HG03378 (cell line): Measurements from ENCODE around the gene SCTR.
"Not testable (repeated sequence)": the region's sequence is repeated elsewhere in the genome, so short reads cannot be mapped to it uniquely, and the experiment has no call there.

Experiments used
- ATAC-seq: cut with Tn5 transposase; IDR thresholded peaks from one replicate; pipeline ENCODE4 v1.9.1; 2021; ENCODE audit warnings: mild to moderate bottlenecking, moderate library complexity; ENCODE audit not compliant: unreplicated experiment

Gene SCTR

DNA sequence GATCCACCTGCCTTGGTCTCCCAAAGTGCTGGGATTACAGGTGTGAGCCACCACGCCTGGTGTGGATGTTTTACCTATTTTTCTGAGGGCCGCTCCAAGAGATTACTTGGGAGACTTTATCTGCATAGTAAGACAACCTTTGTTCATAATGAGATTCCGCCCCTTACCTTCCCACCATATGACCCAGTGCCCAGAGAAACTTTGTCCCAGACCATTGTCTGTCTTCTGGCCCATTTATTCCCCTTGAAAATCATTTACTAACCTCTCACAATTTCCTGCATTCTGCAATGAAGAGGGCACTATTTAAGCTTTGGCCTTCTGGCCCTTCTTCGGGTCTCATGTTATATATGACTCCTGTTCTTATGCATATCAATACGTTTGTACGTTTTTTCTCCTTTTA lies 106.4 kb downstream of the SCTR start:
- no peak for ATAC-seq

DNA sequence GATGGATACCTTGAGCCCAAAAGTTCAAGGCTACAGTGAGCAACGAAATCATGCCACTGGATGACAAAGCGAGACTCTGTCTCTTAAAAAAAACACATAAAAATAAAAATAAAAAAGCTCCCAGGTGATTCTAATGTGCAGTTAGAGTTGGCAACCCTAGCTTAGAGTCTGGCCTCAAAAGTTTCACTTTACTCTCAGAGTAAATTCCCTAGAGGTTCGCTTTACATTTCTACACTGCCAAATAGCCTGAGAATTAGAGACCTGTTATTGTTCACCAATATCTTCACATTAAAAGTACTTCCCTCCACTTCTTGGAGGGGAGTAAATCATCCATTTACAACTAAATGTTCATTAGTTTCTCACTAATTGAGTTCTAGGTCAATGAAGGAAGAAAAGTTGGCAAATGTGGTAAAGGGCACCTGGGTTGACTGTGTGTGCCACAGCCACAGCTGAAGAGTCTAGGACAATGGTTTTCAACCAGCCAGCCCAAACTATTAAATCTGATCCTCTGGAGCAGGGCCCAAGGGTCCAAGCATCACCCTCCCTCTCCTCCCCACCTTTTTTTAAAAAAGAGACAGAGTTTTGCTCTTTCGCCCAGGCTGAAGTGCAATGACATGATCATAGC lies 107.9 kb downstream of the SCTR start:
- ATAC-seq: no peak

- ATAC-seq: no peak
Measured at GRCh38 chr2:119415630-119416029, 108.7 kb downstream of the SCTR start.

- no peak for ATAC-seq
Measured at GRCh38 chr2:119414894-119415293, 109.4 kb downstream of the SCTR start.

GRCh38 chr2:119409506-119409905 lies 114.8 kb downstream of the SCTR start:
- ATAC-seq: no peak

- ATAC-seq: no peak
Measured at GRCh38 chr2:119408221-119408619, 116.1 kb downstream of the SCTR start.

DNA sequence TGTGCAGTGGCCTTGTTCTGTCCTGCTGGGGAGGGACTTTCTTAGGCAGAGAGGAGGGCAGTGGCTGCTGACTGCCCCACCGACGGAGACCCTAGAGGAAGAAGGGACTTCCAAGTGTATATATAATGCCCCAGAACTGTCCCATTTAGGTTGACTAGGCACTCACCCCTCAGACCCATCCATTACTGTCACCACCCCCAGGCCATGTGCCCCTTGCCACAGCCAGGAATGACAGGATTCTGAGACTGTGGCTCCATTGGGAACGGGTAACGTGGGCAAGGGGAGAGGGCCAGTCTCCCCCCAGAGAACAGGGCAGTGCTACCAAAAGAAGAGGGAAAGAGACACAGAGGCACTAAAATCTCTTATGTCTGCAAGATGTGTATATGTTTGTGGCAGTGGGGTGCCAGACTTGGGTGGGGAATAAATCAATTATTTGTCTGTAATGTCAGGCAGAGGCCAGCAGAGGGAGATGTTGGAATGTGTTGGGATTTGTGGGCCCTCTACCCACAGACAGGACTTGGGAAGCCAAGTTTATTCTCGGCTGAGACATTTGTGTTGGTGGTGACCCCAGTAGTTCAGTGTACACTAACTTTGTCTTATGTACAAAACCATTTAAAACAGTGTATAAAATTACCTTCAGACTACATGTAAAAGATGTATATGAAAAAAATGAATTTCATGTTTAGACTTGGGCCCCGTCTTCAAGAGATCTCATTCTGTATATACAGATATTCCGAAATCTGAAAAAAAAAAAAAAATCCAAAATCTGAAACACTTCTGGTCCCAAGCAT lies 116.7 kb downstream of the SCTR start:
- peak; percentile 51 for ATAC-seq

- ATAC-seq: no peak
Measured at GRCh38 chr2:119405151-119405550, 119.1 kb downstream of the SCTR start.

- not testable (repeated sequence) for ATAC-seq
Measured at GRCh38 chr2:119403618-119404017, 120.7 kb downstream of the SCTR start.

GRCh38 chr2:119402645-119403560 lies 121.4 kb downstream of the SCTR start:
- no peak for ATAC-seq

DNA sequence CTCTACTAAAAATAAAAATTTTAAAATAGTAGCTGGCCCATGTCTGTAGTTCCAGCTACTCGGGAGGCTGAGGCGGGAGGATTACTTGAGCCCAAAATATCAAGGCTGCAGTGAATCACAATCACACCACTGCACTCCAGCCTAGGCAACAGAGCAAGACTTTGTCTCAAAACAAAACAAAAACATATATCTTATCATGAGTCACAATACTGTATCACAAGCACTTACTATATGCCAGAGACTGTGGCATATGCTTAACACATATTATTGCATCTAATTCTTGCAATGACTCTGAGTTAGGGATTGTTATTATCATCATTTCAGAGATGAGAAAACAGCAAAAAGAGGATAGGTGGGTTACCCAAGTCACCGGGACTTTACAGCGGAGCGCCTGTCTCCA lies 122.2 kb downstream of the SCTR start:
- ATAC-seq: no peak

GRCh38 chr2:119397196-119397595 lies 127.1 kb downstream of the SCTR start:
- no peak for ATAC-seq

DNA sequence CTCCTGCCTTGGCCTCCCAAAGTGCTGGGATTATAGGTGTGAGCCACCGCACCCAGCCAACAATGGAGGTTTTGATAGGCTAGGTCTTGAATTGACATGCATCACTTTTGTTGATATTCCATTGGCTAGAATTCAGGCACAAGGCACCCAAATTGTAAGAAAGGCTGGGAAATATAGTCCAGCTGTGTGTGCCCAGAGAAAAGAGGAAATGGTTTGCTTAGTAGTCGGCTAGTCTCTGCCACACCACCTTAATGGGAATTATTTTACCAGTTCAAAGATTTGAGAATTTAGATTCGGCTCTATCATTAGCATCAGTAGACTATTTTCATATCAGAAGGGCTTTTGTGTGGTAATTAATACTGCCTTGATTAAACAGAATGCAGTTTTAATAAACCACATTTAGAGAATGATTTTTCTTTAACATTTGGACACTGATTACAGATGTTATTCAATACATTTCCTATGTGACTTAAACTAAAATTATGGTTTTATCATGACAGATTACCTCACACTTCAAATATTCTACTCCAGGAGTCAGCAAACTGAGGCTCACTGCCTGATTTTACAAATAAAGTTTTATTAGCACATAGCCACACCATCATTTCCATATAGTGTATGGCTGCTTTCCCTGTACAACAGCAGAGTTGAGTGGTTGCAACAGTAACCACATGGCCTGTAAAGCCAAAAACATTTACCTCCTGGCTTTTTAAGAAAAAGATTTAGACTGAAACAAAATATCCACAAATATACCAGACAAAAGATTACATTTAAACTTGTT lies 130.1 kb downstream of the SCTR start:
- ATAC-seq: no peak
